ENCODE results near the gene TSPAN9.

DNA sequence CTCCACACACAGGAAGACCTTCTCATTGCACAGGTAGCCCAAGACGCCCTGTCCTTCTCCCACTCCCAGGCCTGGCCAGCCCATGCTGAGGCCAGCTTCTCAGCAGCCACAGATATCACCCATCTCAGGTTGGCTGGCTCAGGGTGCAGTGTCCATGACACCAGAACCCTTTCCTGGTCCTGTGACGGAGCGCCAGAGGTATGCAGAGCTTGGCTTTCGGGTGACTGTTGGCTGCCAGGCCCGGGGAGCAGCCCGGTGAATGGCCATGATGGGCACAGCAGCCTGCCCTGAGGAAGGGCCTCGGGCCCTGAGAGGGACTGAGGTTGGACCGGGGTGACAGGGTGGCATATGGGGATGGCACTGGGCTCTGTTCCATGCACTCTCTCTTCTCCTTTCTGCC lies 173.4 kb downstream of the TSPAN9 start:
- TF ChIP-seq, protein P1, sequence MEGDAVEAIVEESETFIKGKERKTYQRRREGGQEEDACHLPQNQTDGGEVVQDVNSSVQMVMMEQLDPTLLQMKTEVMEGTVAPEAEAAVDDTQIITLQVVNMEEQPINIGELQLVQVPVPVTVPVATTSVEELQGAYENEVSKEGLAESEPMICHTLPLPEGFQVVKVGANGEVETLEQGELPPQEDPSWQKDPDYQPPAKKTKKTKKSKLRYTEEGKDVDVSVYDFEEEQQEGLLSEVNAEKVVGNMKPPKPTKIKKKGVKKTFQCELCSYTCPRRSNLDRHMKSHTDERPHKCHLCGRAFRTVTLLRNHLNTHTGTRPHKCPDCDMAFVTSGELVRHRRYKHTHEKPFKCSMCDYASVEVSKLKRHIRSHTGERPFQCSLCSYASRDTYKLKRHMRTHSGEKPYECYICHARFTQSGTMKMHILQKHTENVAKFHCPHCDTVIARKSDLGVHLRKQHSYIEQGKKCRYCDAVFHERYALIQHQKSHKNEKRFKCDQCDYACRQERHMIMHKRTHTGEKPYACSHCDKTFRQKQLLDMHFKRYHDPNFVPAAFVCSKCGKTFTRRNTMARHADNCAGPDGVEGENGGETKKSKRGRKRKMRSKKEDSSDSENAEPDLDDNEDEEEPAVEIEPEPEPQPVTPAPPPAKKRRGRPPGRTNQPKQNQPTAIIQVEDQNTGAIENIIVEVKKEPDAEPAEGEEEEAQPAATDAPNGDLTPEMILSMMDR (IDR thresholded peaks at IDR 0.05) = no peak
- TF ChIP-seq POLR2A (IDR thresholded peaks at IDR 0.05) = no peak

All from testis (tissue), 2 donors.